Activated T-cell treated with anti-CD3 and anti-CD28 coated beads, Interleukin-2, amount 50 U/mL, for 48 hours (primary cell): ENCODE measurements around the gene SECISBP2.

Experiments used
- DNase-seq, 2 experiments: peaks; one replicate each; pipeline ENCODE4 v3.0.0-alpha.2; 2020

Gene SECISBP2

DNA sequence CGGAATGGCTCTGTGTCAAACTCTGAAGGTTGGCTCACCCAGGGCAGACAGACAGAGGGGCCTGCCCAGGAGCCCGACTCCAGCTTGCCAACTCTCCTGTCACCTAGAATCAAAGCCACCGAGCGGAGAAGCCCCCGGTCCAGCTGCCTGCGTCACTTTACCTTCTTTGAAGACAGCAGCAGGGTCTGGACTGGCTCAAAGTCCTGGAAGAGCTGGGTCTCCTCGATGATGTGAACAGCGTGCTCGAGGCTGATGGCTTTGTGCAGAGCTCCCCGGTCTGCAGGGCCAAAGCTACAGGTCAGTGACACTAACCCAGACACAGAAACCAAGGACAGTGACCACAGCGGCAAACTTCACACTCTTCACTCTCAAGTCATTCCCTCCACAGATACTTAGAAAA is 67.9 kb downstream of the SECISBP2 start:
- no peak for DNase-seq

DNA sequence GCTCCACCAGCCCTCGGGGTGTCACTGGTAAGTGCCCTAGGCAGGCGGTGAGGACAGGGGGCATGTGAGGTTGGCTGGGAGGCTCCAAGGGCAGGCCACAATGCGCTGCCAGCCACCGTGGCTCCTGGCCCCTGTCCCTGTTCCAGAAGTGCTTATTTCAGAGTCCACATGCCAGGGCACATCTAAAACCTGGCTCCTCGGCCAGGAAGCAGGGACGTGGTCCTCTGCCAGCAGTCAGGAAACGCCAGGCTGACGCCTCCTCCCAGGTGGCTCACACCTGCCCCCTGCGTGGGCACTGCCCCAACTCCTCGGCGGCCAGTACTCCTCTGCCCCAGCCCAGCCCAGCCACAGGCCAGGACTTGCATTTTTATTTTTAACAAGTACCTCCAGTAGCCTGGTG is 68.5 kb downstream of the SECISBP2 start:
- no peak for DNase-seq

DNA sequence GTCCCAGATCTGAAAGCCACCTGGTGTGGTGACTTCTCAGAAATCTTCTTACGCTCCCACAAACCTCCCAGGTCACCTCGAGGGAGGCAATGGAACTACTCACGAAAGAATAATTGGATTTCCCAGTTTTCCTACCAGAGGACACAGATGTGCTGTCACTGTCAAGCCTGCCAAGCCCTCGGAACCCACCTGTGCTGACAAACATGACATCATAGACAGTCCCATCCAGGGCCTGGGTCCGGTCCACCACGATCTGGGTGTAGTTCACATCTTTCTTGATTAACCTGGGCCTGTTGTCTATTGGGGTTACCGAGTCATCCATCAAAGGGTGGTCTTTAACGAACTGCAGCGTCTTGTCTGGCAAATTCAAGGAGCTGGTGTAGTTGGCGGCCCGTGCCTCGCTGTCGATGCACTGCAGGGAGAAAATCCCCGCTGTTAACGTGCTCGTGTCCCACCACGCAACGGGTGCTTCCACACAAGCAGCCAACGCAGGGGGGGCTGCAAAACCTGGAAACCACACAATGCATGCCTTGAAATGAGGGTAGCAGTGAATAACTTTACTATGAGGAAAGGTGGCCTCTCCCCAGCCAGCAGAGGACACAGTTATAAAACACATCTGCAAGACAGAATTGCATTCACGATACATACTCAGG is 69.0 kb downstream of the SECISBP2 start:
- DNase-seq: no peak

DNA sequence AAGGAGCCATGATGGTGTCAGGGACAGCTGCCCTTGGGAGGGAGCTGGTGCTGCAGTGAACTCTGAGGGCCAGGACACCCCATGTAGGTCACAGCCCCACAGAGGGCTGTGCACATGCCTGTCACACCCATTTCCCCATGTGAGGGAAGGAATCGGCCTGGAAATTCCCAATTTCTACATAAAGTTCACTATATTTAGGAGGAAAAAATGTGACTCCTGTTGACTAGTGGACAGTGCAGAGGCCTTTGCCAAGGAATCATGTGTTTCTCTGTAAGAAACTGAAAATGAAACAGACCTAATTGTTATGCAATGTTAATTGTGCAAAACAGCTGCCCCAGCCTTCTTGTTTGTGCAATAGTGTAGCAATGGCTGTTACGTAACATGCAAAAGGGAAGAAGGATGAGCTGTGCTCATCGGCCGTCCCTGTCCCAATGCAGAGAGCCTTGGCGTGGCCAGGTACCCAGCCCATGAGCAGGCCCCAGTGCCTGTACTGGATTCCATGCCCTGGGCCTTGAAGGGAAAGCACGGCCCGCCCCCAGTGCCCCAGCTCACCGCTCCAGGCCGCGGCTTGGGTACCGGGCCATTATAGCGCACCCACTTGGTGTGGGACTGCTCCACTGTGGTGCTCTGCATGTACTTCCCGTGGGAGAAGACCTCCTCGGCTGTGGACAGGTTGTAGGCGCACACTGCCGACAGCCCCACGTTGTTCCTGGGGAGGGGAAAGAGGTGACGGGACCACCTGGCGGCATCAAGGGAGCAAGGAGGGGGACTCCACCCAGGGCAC is 70.0 kb downstream of the SECISBP2 start:
- DNase-seq: no peak

DNA sequence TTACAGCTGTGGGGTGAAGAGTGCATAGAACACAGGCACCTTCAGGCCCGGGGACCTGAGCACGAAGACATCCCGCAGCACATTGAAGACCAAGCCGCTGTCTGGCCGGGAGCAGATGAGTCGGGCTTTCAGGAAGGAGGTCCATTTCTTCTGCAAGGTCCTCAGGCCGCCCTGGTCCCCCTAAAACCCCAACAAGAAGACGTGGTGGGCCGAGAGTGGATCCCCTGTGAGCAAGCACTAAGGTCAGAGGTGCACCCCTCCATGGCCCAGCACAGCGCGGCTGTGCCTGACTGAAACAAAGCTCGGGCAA is 70.5 kb downstream of the SECISBP2 start:
- DNase-seq: no peak

DNA sequence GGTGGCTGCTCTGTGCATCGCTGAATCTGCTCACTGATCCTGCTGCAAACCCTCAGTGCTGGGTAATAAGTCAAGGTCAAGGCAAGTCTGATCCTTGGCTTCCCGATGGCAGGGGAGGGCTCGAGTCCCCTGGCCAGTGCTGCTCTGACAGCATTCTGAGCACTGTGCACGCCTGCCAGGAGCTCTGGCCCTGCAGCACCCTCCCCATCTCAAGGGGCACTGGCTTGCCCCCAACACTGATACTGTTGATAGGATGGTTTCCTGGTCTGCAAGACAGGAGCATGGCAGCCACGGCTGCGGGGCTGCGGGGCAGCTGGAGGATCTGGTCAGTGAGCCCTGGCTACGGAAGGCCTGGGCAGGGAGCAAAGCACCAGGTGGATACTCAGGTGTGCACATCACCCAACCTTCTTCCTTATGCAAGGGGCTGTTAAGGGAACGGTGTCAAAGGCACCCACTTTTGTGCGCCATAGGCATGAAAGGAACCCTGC is 71.8 kb downstream of the SECISBP2 start:
- DNase-seq: no peak

DNA sequence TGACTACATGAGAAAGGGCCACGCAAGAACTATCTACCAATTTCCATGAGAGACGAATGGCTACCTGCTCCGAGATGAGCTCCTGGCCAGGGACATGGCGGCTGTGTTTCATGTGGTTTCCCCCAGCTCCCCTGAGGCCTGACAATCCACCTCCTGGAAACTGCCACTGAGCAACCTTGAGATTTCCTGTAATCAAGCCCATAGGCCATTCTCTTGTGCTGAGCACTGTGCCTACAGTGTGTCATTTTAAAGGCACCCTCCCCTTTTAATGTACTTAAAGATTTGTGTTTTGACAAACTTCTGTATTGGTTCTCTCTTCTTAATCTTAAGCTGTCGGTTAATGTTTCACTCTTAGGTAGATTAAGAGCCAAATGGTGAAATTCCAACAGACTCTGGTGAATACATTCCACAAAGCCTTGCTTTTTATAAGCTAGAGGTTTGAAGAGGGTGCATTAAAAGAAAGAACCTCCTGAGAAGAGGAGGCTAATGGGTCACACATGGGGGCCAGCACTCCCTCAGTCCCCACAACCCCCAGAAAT is 72.3 kb downstream of the SECISBP2 start:
- no peak for DNase-seq

DNA sequence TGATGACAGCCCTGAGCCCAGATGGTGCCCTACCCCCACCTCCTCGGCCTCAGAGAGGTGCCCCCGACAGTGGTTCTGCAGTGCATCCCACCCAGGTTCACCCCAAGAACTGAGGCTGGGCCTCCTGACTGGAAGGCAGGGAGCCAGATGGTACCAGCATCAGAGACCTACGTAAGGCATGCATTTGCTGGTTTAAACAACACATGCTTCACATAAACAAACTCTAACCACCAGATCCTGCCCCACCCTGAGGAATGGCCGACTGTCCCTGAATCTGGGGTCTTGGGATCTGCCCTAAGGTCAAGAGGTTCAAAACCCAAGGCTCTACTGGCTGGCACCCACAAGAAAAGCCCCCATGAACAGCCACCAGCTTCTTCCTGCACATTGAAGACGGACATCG is 73.3 kb downstream of the SECISBP2 start:
- DNase-seq: no peak

DNA sequence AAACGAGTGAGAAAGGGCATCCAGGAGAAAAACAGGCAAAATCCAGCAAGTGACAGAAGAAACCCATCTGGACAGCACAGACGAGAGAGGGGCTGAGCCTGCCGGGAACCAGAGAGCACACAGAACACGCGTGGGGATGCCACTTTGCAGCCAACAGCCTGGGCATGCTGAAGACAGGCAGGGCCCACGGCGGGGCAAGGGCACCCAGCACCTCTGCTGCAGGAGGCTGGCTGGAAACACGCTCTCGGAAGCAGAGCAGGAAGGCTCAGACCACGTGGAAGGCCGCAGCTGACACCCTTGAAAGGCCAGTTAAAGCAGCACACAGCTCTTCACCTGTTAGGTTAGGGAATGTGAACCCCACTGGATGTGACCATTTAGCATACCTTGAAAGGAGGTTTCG is 76.1 kb downstream of the SECISBP2 start:
- DNase-seq: no peak

DNA sequence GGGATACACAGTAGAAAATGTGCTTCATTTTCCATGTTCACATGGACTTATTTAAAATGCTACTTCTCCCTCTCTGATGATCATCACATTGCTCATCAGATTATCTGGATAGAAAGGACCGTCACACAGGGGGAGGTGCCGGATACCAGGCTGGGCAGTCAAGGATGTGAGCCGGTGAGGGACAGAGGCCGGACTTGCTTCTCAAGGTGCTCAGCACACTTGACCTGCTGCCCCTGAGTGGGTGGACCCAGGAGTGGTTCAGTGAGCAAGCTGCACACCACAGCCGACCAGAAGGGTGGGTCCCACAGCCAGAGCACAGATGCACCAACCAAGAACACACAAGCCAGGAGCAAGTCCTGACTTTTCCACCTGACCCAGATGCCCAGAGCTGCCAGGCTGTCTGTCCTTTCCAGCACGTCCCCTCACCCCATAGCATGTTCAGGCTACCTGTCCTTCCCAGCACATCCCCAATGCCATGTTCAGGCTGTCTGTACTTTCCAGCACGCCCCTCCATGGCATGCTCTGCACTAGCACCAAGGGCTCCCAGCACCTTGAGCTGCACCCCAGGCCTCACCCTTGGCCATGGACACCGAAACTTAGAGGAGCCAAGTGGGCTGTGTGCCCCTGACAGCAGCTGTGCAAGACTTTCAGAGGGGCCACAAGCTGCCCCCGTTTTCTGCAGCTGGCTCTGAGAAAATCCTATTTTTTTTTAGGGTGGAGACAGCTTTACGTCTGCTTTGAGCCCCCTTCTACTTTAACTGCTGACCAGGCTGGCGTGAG is 77.8 kb downstream of the SECISBP2 start:
- DNase-seq: no peak

DNA sequence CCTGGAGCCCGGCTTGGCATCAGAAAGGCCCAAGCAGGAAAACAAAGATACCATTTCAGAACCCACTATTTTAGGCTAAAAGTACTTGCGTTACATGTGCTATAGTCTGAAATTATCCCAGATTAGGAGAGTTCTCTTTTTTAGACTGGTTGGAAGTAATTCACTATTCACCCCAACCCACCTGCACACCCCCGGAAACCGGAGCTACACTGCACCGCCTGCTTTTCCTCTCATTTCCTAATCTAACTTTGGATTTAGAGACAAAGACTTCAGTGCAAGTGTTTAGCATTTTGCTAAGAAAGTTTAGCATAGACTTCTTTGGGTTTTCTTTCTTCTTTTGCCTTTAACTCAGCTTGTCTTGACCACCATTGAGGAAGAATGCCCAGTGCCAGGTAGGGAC is 79.2 kb downstream of the SECISBP2 start:
- DNase-seq: no peak

DNA sequence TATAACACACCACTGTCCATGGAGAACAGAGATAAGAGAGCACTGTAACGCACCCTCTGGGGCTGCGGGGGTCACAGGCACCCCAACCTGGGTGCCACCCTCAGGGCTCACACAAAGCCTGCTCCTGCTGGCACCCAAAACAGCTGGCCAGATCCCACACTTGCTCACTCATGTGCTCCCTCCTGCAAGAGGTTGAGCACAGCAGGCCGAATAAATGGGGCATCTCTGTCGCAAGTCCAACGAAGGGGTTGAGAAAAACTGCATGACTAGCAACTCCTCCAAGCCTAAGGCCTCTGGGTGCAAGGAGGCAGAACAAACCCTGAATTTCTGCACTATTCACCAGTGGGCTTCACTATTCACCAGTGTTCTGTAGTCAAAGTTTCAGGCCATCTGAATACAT is 80.3 kb downstream of the SECISBP2 start:
- DNase-seq: no peak

DNA sequence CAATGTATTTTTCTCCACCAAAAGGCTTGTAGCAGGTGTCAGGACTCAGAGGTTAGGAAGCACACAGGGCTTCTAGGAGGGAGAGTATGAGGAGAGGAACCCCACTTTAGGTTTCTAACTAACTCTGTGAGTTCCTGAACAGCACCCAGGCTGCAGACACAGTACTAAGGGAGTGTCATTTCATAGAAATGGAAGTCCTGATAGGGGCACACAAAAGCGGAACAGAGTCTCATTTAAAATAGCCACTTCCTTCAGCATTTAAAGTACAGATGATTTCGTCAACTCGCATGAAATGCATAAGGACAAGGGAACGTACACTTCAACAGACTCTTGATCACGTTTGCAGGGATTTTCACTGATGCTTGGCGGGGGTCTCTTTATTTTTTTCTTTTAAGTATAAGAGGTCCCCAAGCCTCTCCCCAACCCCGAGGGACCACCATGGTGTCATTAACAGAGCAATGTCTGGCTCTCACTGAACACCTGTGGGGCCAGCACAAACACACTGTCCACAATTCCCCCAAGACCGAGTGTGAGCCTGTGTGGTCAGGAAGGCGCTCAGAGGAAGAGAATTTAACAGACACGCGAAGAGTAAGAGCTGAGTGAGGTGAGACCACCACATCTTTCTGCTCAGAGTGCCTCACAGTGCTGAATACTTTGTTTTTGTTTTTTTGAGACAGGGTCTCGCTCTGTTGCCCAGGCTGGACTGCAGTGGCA is 82.3 kb downstream of the SECISBP2 start:
- DNase-seq: no peak

DNA sequence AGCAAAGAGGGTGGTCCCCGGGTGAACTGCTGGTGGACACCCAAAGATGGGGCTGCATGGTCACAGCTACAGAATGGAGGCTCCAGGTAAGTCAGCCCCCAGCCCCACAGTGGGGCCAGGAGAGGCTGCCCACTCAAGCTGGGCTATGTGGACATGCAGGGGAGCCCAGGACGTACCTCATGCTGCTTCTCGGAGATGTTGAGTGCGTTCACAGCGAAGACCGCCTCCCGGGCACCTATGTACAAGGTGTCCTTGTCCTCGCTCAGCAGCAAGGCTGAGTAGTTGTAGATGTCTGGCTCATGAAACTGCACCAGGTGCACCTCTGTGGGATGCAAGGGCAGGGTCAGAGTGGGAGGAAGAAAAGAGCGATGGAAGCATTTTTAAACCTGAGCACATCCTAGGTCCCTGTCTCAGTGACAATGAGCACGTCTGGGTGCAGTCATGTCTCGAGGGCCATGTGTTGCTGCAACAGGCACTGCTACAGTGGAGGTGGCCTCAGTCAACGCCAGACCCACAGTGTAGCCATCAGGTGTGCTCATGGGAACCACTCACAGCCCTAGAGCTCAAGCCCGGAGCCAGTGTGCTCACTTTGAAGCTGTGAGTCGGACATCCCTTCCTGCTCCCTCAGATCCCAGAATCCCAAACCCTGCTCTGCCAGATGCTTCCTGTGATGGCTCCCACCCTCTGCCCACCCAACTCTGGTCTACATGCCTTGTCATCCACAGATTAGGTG is 84.6 kb downstream of the SECISBP2 start:
- DNase-seq: no peak

DNA sequence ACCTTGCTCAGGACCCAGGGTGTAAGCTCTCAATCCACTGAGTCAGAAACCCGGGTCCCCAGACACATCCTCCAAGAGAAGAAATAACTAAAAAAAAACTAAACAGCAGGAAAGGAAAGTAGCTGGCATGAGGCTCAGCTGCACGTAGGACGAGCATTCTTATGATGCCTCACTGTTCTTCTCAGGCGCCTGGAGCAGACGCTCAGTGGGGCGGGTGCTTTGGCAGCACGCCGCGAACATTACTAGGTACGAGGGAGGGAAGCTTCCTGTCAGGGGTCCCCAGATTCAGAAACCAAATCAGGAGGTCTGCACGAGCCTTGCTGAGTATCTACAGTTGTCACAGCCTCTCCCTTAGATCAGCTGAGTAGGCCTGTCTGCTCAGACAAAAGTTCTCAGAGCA is 85.8 kb downstream of the SECISBP2 start:
- no peak for DNase-seq

DNA sequence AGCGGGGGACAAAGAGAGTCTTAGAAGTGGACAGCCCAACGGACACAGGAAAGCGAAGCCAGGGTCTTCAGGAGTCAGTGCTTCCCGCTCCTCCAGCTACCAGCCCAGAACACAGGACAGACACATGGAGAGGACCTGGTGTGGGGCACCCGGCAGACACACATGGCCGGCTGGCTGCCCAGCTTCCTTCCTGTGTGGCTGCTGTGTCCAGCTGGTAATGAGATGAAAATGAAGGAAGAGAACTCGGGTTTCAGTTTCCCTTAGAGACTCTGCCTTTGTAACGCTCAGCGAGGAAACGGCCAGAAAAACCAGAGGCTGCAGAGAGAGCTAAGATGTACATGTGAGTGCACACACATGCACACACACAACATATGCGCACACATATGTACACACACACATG is 87.5 kb downstream of the SECISBP2 start:
- no peak for DNase-seq

DNA sequence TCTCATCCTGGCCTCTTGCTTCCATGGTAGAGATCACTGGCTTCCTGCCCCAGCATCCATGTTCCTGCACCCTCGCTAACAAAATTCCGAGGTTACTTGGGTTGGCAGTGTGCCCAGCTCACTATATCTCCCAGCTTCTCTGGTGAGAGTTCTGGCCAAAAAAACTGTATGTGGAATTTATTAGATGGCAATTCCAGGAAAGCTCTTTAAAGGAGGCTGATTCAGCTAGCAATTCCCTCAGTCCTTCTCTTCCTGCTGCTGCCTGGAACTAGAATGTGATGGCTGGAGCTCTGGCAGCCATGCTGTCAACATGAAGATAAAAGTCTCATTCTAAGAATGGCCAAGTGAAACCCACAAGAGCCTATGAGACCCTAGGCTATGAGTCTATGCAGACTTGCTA is 88.8 kb downstream of the SECISBP2 start:
- DNase-seq: no peak

DNA sequence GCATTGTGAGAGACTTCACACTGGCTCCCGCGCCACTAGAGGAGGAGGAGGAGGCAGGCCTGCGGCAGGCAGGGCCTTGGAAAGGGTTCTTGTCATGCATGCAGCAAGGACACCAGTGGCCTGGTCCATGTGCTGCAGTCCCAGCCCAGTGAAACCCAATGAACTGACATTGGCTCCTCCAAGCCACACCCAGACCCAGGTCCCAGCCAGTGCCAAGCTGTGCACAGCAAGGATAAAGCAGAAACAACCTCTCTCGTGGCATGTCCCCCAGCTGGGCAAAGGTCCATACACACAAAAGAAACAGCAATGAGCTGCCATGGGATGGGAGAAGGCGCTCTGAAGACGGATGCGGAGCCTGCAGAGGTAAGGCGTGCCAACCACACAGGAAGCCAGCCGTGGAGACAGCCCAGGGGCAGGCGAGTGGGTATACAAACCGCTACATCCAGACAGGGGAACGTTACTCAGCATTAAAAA is 90.4 kb downstream of the SECISBP2 start:
- DNase-seq: peak; percentile 70 to 74
